ENCODE results near the gene RNASE11. TPM values are rescaled to one million over a fixed set of nuclear protein-coding genes. Genes with fewer than 3 reads are reported as not detected.
"Not testable (repeated sequence)": the region's sequence is repeated elsewhere in the genome, so short reads cannot be mapped to it uniquely, and the experiment has no call there.

The RNASE11 gene
- total and polyA plus RNA-seq, 2 donors (not counting 1 experiment from before 2014, with no cell fraction given), result not detected

- no peaks in the 10 kb centered on the region for H3K79me2 ChIP-seq (ENCODE audit: control insufficient read depth, insufficient read depth, low read length)
- H3K36me3 ChIP-seq (ENCODE audit: control insufficient read depth, insufficient read depth, low read length), result no peaks in the 10 kb centered on the region
- no peak overlapping the region for H3K4me2 ChIP-seq (ENCODE audit: extremely low read depth, insufficient read depth, low read length)
- no peaks in the 10 kb centered on the region for H3K9me3 ChIP-seq (ENCODE audit: control insufficient read depth, insufficient read depth, low read depth, low read length)
- H3K4me3 ChIP-seq (replicated peaks in 1 of 4; ENCODE audit: control extremely low read depth in 1 of 4, insufficient read depth in 1 of 4, low read depth in 3 of 4, low read length in 4 of 4), result no peak overlapping the region
- no peak for DNase-seq (ENCODE audit: low read depth in 2 of 2)
- no peaks in the 10 kb centered on the region for H4K20me1 ChIP-seq (ENCODE audit: control insufficient read depth, extremely low read depth, insufficient read depth, low read length)
- no peak for TF ChIP-seq CTCF (conservative IDR thresholded peaks at IDR 0.05 in 1 of 2, IDR thresholded peaks at IDR 0.05 in 1 of 2; ENCODE audit: low read depth in 1 of 2, low read length in 2 of 2)
- TF ChIP-seq EZH2 (IDR thresholded peaks at IDR 0.05; ENCODE audit: low read length, missing control alignments), result no peak
- no peak overlapping the region for H2AFZ ChIP-seq (ENCODE audit: low read length)
- no peak overlapping the region for H3K9ac ChIP-seq (ENCODE audit: insufficient read depth, low read length)
- no peaks in the 10 kb centered on the region for H3K4me1 ChIP-seq (ENCODE audit: control insufficient read depth, extremely low read depth, insufficient read depth, low read length)
- H3K27ac ChIP-seq (ENCODE audit: insufficient read depth, low read length), result no peak overlapping the region
- H3K27me3 ChIP-seq (ENCODE audit: control insufficient read depth, insufficient read depth, low read length), result peaks cover 4% of the 10 kb centered on the region
Measured at GRCh38 chr14:20580242-20580641, 7.6 kb downstream of the RNASE11 start.

- peaks cover 2% of the 10 kb centered on the region for H3K27me3 ChIP-seq (ENCODE audit: control insufficient read depth, insufficient read depth, low read length)
- H3K9me3 ChIP-seq (ENCODE audit: control insufficient read depth, insufficient read depth, low read depth, low read length), result no peaks in the 10 kb centered on the region
- H3K79me2 ChIP-seq (ENCODE audit: control insufficient read depth, insufficient read depth, low read length), result no peaks in the 10 kb centered on the region
- TF ChIP-seq CTCF (conservative IDR thresholded peaks at IDR 0.05 in 1 of 2, IDR thresholded peaks at IDR 0.05 in 1 of 2; ENCODE audit: low read depth in 1 of 2, low read length in 2 of 2) (no peak), EZH2 (IDR thresholded peaks at IDR 0.05; ENCODE audit: low read length, missing control alignments) (no peak)
- no peak overlapping the region for H3K4me2 ChIP-seq (ENCODE audit: extremely low read depth, insufficient read depth, low read length)
- no peak overlapping the region for H2AFZ ChIP-seq (ENCODE audit: low read length)
- H4K20me1 ChIP-seq (ENCODE audit: control insufficient read depth, extremely low read depth, insufficient read depth, low read length), result no peaks in the 10 kb centered on the region
- no peak overlapping the region for H3K4me3 ChIP-seq (replicated peaks in 1 of 4; ENCODE audit: control extremely low read depth in 1 of 4, insufficient read depth in 1 of 4, low read depth in 3 of 4, low read length in 4 of 4)
- no peaks in the 10 kb centered on the region for H3K36me3 ChIP-seq (ENCODE audit: control insufficient read depth, insufficient read depth, low read length)
- no peaks in the 10 kb centered on the region for H3K4me1 ChIP-seq (ENCODE audit: control insufficient read depth, extremely low read depth, insufficient read depth, low read length)
- H3K27ac ChIP-seq (ENCODE audit: insufficient read depth, low read length), result no peak overlapping the region
- H3K9ac ChIP-seq (ENCODE audit: insufficient read depth, low read length), result no peak overlapping the region
- no peak for DNase-seq (ENCODE audit: low read depth in 2 of 2)
Measured at GRCh38 chr14:20578784-20579502, 8.9 kb downstream of the RNASE11 start.

- no peak overlapping the region for H3K4me2 ChIP-seq (ENCODE audit: extremely low read depth, insufficient read depth, low read length)
- no peaks in the 10 kb centered on the region for H4K20me1 ChIP-seq (ENCODE audit: control insufficient read depth, extremely low read depth, insufficient read depth, low read length)
- no peak for DNase-seq (ENCODE audit: low read depth in 2 of 2)
- H3K9ac ChIP-seq (ENCODE audit: insufficient read depth, low read length), result no peak overlapping the region
- H3K79me2 ChIP-seq (ENCODE audit: control insufficient read depth, insufficient read depth, low read length), result no peaks in the 10 kb centered on the region
- H3K36me3 ChIP-seq (ENCODE audit: control insufficient read depth, insufficient read depth, low read length), result no peaks in the 10 kb centered on the region
- H3K9me3 ChIP-seq (ENCODE audit: control insufficient read depth, insufficient read depth, low read depth, low read length), result no peaks in the 10 kb centered on the region
- TF ChIP-seq EZH2 (IDR thresholded peaks at IDR 0.05; ENCODE audit: low read length, missing control alignments) (no peak), CTCF (conservative IDR thresholded peaks at IDR 0.05 in 1 of 2, IDR thresholded peaks at IDR 0.05 in 1 of 2; ENCODE audit: low read depth in 1 of 2, low read length in 2 of 2) (no peak)
- H3K4me1 ChIP-seq (ENCODE audit: control insufficient read depth, extremely low read depth, insufficient read depth, low read length), result no peaks in the 10 kb centered on the region
- H3K4me3 ChIP-seq (replicated peaks in 1 of 4; ENCODE audit: control extremely low read depth in 1 of 4, insufficient read depth in 1 of 4, low read depth in 3 of 4, low read length in 4 of 4), result no peak overlapping the region
- no peak overlapping the region for H2AFZ ChIP-seq (ENCODE audit: low read length)
- no peak overlapping the region for H3K27ac ChIP-seq (ENCODE audit: insufficient read depth, low read length)
- no peaks in the 10 kb centered on the region for H3K27me3 ChIP-seq (ENCODE audit: control insufficient read depth, insufficient read depth, low read length)
Measured at GRCh38 chr14:20578325-20578724, 9.5 kb downstream of the RNASE11 start.

- not testable (repeated sequence) for H4K20me1 ChIP-seq (ENCODE audit: control insufficient read depth, extremely low read depth, insufficient read depth, low read length); H3K4me2 ChIP-seq (ENCODE audit: extremely low read depth, insufficient read depth, low read length); H2AFZ ChIP-seq (ENCODE audit: low read length); DNase-seq (ENCODE audit: low read depth in 2 of 2); H3K27me3 ChIP-seq (ENCODE audit: control insufficient read depth, insufficient read depth, low read length); H3K27ac ChIP-seq (ENCODE audit: insufficient read depth, low read length); H3K4me1 ChIP-seq (ENCODE audit: control insufficient read depth, extremely low read depth, insufficient read depth, low read length); H3K4me3 ChIP-seq (replicated peaks in 1 of 4; ENCODE audit: control extremely low read depth in 1 of 4, insufficient read depth in 1 of 4, low read depth in 3 of 4, low read length in 4 of 4); H3K9me3 ChIP-seq (ENCODE audit: control insufficient read depth, insufficient read depth, low read depth, low read length); H3K9ac ChIP-seq (ENCODE audit: insufficient read depth, low read length); H3K79me2 ChIP-seq (ENCODE audit: control insufficient read depth, insufficient read depth, low read length); H3K36me3 ChIP-seq (ENCODE audit: control insufficient read depth, insufficient read depth, low read length)
Measured at GRCh38 chr14:20572382-20572990, 15.3 kb downstream of the RNASE11 start.
